Adrenal gland (tissue), 5 donors: ENCODE results near the gene PCDHA10.
"Not testable (repeated sequence)": the region's sequence is repeated elsewhere in the genome, so short reads cannot be mapped to it uniquely, and the experiment has no call there.

Experiments
- CTCF ChIP-seq, 6 experiments: fragments of 450-650 bp in 4 of 6; fragments of 200-600 bp in 2 of 6; sonication (generic) in 1 of 6; IDR thresholded peaks; 1 replicate in 5 of 6; 2 replicates in 1 of 6; pipeline versions ENCODE4 v1.5.1 to v1.8.0; 2016 to 2021; ENCODE audit warnings: antibody characterized with exemption in 6 of 6, mild to moderate bottlenecking in 2 of 6, moderate library complexity in 1 of 6
- POLR2A ChIP-seq, 2 donors: fragments of 450-650 bp; IDR thresholded peaks; one replicate each; pipeline ENCODE4 v1.6.1; 2017; ENCODE audit warnings: antibody characterized with exemption in 2 of 2, mild to moderate bottlenecking in 2 of 2, moderate library complexity in 1 of 2
- donor health status: DM: no; HTN: no; CAD: no.

- TF ChIP-seq POLR2A, CTCF (IDR thresholded peaks at IDR 0.05): not testable (repeated sequence)
These were observed 5.7 kb upstream of the PCDHA10 start for GRCh38 chr5:140849831-140850634.
